T-helper 9 cell (primary cell): Measurements from ENCODE around the gene MYADML2.
A peak's percentile ranks its signal among the peaks of the same experiment; 100 is the strongest.

Source experiments
- DNase-seq: peaks from one replicate; pipeline ENCODE4 v3.0.0-alpha.2; 2020

The MYADML2 gene

DNA sequence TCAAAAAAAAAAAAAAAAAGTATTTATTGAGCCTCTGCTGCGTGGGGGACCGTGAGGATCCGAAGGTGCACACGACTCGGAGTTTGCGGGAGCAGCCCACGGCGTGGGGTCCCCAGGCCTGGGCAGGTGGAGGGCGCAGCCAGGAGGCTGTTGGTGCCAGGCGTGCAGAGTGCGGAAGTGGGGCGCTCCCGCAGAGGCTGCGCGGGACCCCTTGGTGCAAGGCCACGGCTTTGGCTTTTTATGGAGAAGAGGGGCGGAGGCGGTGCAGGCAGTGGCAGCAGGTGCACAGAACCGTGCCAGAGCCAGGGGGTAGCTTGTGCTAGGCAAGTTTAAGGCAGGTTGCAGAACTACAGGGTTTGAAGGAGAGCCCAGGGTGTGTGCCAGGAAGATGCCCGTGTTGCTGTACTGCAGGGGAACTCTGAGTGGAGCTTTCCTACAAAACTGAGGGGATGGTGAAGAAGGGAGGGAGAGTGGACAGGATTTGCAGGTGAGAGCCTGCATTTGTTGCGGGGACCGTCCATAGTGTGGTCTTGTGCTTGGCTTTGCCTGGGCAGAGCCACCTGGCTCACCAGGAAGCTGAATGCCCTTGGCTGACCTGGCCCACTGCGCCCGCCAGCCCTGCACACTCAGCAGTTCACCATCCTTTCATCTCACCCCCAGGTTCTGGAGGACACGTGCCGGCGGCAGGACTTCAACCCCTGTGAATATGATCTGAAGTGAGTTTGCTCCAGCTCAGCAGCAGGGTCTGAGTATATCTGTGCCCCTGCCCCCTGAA lies 31.7 kb upstream of the MYADML2 start:
- no peak for DNase-seq

DNA sequence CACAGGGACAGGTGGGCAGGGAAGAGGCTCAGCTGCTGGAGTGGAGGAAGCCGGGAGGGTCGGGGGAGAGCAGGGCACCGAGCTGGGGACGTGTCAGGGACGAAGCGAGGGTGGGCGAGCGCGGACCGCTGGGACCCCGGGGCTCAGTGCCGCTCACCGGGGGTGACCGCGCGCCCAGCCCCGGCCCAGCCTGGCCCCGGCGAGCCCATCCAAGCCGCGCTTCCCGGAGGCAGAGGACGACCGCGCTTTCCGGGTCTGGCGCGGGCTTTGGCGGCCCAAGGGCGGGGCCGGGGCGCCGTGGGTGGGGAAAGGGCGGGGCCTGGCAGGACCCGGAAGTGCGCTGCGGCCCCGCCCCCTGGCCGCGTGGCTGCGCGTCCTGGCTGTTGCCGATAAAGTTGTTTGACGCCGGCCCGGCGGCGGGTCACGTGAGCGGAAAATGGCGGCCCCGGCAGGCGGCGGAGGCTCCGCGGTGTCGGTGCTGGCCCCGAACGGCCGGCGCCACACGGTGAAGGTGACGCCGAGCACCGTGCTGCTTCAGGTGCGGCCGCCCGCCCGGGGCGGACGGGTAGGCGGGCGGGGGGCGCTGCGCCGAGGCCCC lies 30.3 kb upstream of the MYADML2 start, which contains the start of gene ASPSCR1:
ASPSCR1 (plus strand) TSS at position 419 of the 598 bp plus-strand sequence; CDS start at position 437, 18 bp downstream.
- DNase-seq, result peak; percentile 89

DNA sequence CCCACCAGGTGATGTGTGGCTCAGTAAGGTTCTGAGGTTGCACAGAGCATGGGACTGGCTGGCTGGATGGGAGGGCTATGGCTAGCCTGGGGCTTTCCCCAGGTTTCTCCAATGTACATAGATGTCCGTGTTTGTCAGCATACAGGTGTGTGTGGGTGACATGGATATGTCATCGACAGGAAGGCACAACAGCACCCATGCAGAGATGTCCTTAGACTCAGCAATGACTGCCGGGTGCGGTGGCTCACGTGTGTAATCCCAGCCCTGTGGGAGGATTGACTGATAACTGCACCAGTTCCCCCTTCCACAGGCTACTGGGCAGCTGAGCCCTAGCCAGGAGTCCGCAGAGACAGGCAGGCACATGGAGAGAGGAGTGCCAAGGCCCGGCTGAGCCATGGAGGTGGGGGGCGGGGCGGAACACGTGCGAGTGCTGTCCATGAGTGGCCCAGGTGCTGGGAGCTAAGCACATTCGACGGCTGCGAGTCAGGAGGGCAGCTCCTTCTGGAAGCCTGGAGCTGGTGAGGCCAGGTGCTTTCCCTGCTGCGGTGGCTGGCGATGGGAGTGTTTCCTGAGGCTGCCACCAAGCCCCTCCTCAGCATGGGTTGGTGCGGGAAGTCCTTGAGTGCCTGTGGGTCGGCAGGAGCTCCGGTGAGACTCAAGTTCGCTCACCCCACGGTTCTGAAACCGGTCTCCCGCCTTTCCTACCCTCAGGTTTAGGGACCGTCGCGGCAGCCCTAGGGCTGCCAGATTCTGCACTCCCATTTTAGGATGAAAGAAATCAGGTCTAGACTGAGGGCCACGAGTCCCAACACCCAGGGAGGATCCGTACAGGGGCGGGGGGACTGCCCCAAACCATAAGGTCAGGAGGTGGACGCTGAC lies 29.5 kb upstream of the MYADML2 start:
- DNase-seq, result no peak

DNA sequence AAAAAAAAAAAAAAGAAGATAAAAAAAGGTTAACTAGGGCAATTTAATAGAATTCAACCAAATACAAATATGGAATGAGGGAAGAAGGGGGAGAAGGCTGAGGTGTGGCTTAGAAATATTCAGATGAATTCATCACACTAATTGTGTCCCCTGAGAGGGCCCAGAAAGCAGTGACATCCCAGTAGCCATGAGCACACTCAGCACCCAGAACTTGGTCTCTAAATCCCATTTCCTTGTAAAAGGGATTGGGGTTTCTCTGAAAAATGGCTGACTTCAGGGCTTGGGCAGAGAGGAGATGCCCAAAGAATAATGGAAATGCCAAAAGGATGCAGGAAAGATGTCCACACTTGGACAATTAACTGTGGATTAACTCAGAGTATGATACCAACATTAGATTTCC lies 26.4 kb upstream of the MYADML2 start:
- DNase-seq, result no peak

DNA sequence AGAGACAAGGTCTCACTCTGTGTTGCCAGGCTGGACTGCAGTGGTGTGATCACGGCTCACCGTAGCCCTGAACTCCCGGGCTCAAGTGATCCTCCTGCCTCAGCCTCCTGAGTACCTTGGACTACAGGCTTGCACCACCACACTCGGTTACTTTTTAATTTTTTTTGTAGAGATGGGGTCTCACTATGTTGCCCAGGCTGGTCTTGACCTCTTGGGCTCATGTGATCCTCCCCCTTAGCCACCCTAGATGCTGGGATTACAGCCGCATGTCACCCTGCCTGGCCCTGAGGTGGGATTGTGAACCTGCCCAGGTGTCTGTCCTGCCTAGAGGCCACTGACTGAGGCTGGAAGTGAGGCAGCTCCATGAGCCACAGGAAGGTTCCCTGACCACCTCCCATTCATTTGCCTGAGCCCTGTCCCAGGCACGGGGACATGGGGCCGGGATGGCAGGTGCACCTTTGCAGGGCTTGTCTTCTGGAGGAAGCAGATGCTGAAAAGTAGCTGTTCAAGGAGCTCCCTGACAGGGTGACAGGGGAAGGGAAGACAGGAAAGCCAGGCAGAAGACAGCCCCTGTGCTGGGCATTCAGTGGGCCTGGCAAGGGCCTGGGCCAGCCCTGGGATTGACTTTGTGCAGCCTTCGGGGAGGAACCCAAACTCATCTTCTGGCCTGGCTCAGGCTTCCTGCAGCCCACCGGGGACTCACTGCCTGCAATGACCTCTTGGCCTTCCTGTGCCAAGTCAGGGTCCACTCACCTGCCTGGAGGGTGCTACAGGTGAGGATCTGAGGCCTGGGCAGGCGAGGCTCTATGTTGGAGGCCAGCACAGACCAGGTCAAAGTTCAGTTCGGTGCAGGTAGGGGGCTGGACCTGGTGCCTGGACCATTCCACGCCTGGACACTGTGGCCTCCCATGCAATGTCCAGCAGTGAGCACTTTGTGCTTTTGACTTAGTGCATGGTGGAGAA lies 22.1 kb upstream of the MYADML2 start:
- no peak for DNase-seq

DNA sequence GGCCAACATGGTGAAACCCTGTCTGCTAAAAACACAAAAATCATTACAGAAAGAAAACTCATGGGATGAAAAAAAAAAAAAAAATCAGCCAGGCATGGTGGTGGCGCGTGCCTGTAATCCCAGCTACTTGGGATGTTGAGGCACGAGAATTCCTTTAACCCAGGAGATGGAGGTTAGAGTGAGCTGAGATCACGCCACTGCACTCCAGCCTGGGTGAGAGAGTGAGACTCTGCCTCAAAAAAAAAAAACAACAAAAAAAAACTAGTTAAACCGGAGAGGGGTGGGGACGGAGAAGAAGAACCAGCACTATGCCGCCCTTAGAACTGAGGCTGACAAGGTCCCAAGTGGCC lies 21.3 kb upstream of the MYADML2 start:
- no peak for DNase-seq

DNA sequence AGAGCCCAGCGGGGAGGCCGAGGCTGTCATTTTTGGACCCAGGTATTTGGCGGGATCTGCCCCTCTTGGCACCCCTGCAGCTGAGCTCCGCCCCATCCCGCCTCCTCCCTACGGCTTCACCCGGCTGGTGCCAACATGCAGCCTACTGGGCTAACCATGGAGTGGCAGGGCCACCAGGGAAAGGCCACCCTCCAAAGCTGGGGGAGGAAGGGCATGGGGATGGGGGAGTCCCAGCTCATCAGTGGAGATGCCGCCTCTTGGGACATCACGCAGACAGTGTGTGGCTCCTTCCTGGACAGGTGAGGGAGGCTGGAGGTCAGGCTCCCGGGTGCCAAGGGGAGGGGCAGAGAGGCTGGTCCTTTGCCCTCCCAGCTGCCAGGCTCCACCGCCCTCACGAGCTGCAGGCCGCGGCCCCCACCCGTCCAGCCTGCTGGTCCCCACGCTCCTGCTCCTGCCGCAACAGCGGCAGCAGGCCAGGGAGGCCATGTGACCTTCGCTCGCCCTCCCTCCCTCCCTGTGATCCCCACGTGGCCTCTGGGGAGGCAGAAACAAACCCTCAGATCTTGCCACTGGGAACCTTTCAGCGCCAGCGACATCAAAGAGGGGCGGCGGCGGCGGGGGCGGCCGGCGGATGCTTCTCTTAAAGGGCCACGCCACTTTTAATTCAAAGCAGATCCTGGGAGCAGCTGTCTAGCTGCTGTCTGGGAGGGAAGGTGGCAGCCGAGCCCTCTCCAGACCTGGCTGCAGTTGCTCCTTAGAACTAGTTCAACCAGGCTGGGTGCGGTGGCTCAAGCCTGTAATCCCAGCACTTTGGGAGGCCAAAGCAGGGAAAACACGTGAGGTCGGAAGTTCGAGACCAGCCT lies 20.7 kb upstream of the MYADML2 start:
- peak; percentile 80 for DNase-seq

DNA sequence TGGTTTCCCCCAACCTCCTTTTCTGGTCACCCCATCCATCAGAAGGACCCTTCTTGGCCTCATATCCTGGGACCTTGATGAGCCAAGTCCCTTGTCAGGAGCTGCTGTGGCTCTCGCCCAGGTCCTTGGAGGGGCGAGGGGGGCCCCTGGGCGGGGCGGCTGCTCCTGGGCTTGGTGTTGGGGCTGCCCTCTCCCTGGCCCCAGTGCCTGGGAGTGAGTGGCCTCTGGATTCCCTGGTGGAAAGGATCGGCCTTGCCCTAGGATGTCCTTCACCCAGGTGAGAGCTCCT lies 20.2 kb upstream of the MYADML2 start:
- DNase-seq, result no peak

DNA sequence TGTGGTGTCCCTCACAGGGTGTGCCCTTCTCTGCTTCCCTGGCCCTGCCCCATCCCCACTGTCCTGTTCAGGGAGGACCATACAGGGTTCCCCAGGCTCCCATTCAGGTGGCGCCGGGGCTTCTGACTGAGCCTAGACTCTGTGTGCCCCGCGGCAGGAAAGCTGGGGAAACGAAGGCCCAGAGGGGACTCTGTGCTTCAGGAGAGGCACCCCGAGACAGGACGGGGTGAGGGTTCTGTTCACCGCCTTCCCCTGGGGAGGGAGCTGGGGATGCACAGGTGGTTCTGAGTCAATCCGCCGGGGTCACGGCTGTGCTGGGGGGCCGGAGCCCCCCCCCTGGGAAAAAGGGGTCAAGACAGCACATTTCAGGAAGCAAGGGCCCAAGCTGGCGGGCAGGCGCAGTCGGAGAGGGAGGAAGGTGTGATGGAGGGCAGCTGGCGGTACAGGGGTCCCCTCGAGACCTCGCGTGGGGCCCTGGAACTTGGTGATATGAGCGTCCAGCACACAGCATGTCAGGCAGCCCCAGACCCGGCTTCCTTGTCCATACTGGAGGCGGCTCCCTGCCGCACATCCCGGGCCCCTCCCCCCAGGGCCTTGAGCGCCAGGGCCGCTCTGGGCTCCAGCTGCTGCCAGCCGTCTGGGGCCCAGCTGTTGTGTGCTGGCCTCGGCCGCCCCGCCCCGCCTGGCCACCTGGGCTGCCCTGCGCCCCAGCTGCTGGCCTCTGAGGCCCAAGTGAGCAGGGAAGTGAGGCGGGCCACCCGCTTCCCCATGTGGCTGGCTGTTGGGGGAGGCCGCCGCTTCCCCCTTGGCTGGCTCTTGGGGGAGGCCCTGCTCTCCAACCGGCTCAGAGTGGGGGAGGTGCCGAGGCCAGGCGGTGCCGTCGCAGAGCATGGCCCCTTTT lies 19.6 kb upstream of the MYADML2 start:
- no peak for DNase-seq

DNA sequence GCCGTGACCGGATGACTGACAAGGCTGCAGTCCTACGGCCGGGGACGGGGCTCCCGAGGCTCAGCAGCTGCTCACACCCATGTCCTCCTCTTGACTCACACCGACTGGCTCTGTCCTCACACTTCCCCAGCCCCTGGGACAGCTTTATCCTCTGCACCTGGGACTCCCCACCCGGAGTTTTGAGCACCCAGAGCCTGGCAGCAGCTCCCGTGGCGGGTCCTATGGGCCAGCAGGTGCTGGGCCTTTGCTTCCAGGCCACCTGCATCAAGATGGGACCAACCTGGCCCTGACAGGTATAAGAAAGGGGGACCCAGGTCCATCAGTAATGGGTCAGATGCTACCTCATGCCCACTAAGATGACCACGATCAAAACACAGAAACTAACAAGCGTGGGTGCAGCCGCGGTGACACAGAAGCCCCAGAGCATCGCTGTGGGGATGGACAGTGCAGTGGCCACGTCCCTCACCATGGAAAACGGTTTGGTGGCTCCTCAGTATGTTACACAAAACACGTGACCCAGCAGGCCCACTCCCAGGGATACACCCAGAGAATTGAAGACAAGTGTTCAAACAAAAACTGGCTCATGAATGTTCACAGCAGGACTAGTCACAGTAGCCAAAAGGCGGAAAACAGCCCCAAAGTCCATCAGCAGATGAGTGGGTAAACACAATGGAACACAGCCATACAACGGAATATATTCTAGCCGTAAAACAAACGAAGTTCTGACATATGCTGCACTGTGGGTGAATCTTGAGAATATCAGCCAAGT lies 17.2 kb upstream of the MYADML2 start:
- DNase-seq, result no peak

DNA sequence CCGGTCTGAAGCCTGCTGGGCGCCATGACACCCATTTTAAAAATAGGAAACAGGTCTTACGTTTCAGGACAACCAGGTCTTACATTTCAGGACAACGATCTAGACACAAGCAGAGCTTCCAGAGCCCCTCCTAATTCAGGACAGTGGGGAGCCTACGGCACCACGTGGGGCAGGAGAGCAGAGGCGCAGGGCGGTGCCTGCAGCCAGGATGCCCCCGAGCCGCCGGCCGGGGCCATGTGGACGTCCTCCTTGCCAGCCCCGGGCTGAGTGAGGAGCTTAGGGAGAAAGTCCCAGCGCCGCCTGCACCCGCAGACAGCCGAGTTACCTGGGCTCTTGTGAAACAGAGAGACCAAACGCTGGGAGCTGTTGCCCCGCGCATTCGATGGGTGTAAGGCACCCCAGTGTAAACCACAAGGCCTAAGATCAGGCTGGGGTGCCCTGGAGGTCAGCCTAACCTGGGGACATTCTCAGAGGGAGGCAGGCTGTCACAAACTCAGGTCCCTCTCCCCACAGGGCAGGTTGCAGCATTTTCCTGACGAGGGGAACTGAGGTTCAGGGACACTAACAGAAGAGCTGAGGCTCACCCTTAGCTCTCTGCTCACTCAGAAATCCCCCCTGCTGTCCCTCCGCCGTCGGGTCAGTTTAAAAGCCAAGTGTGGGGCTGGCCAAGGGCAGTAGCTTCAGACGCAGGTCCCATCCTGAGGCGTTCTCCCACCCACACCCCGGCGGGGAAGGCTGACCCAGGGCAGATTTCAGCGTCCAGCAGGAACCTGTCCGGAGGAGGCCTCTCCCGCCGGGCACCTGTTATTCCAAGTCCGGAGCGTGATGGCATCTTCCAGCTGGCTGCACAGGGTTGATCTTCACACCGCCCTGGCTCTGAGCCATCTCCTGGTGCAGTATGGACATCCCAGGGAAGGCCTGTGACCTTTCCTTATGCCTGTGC lies 15.7 kb upstream of the MYADML2 start:
- no peak for DNase-seq

DNA sequence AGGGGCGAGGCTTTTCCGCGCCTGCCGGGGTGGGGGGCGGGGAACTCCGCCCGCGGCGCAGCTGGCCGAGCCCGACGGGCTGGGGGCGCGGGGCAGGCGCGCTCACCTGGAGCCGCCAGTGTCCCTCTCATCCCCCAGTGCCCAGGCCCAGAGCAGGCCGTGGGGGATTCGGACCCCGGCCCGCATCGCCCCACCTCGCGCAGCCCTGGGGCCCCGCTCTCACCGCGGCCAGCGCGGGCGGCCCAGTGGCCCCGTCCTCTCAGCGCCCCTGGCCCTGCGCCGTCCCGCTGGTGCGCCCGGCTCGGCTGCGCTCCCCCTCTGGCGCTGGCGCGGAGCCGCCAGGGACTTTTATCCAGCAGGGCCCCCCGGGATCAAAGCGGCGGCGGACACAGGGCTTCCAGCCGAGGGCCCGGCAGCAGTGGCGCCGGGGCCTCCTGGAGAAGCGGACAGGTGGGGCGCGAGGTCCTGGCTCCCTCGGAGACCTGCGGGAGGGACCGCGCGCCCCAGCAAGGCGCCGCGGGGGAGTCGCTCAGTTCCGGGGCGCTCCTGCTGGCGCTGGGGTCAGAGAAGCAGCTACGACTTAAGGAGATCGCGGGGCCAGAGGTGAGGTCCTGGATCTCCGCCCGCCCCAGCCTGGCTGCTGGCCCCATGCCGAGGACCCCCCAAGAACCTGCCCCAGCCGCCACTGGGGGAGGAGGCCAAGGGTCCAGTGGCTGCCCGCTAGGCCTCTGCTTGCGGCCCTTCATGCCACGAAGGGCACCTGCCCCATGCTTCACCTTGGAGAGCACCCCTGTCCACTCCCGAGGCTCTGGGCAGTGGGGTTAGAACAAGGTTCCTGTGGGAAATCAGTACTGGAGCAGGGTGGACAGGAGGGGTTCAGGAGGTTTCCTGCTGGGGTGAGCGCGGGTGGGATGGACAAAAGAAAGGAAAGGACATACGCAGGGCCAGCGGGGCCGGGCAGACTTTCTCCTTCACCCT lies 14.8 kb upstream of the MYADML2 start:
- no peak for DNase-seq

DNA sequence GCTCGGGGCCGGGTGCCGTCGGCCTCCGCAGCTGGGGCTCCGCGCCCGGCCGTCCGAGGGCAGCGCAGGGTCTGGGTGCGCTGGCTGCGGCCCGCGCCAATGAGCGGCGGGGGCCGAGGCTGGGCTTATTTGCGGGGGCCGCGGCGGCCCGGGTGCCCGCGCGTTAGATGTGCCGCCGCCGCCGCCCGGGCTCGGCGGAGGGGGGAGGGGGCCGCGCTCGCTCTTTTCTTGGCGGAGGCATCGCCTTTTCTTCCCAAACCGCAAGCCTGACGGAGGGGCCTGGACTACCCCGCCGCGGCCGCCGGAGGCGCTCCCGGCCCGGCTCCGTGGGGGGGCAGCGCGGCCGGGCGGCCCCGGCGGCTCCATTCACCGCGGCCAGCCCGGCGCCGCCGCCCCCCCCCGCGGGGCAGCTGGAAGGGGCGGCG lies 14.1 kb upstream of the MYADML2 start, which contains the start of gene NOTUM:
NOTUM (minus strand) TSS at position 101 of the 425 bp plus-strand sequence. CDS start 278 bp downstream, outside the sequence.
- no peak for DNase-seq

DNA sequence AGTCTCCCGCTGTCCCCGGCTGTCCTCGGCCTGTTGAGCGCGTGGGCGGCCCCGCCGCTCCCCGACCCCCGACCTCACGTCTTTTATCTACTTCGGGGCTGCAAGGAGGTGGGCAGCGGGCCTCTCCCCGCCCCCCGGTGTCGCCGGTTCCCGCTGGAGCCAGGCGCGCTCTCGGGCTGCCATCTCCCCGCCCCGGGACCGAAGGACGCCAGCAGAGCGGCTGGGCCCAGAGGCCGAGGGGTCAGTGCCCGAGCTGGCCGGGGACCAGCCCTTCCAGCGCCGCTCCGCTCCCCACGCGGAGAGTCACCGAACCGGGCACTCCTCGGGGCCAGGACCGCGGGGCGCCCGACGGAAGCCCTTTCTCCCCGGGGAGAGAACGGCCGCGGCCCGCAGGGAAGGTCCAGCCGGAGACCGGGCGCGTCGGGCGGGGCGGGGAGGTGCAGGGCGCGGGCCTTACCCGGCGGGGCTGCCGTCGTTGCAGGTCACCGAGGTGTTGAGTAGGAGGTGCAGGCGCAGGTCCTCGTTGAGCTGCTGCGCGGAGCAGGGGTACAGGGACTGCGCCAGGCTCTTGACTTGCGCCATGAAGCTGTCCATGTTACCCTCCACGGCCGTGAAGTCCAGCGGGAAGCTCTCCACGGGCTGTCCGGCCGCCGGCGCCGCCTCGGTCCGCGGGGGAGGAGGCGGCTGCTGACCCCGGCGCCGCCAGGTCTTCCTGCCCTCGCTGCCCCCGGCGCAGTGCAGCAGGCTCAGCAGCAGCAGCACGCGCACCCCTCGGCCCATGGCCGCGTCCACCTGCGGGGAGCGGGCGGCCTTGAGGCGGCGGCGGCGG lies 13.3 kb upstream of the MYADML2 start:
- no peak for DNase-seq

DNA sequence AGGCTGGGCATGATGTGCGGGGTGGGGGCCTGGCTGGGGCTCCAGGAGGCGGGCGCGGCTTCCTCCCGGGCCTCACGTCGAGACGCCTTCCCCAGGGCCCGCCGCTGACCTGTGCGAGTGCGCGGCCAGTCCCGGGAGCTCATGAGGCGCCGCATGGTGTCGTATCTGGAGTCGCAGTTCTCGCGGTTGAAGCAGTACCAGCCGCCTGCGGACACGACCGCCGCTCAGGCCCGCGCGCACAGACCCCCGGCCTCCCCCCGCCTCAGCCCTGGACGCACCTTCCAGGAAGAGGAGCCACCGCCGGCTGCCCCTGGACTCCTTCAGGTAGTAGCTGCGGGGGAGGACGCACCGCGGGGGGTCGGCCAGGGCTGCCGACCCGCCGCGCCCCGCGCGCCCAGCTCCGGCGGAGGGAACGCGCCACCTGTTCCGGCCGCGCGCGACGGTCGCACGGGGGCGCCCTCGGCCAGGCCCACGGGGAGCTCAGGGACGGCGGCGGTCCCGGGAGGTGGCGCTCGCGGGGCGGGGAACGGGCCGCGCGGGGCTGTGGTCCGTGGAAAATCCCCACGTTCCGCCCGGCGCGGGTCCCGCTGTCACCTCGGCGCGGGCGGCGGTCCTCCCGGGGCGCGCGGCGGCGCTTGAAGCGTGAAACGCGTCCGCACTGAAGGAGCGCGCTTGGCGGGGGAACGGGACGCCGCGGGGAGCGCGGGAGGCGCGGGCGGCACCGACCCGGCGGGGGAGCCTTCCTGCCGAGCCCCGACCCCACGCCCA lies 12.5 kb upstream of the MYADML2 start:
- DNase-seq, result peak; percentile 86
